Coronary artery (tissue), 2 donors: ENCODE results near the gene DMBT1.

ENCODE experiments used
- DNase-seq: peaks from one replicate; pipeline ENCODE4 v3.0.0-alpha.2; 2017; ENCODE audit warnings: low spot score
- H3K27ac ChIP-seq, 2 donors: fragments of 200-600 bp; sonication (generic); one replicate each; pipeline ENCODE4 v1.5.1; 2016 to 2019
- H3K4me3 ChIP-seq: fragments of 200-600 bp; sonication (generic); 2 replicates; pipeline ENCODE4 v1.5.1; 2016; ENCODE audit warnings: mild to moderate bottlenecking, moderate library complexity
- TF ChIP-seq, protein P1 (sequence below): fragments of 200-600 bp; sonication (generic); IDR thresholded peaks from one replicate; pipeline ENCODE4 v1.5.1; 2019; ENCODE audit warnings: antibody characterized with exemption

The DMBT1 gene

DNA sequence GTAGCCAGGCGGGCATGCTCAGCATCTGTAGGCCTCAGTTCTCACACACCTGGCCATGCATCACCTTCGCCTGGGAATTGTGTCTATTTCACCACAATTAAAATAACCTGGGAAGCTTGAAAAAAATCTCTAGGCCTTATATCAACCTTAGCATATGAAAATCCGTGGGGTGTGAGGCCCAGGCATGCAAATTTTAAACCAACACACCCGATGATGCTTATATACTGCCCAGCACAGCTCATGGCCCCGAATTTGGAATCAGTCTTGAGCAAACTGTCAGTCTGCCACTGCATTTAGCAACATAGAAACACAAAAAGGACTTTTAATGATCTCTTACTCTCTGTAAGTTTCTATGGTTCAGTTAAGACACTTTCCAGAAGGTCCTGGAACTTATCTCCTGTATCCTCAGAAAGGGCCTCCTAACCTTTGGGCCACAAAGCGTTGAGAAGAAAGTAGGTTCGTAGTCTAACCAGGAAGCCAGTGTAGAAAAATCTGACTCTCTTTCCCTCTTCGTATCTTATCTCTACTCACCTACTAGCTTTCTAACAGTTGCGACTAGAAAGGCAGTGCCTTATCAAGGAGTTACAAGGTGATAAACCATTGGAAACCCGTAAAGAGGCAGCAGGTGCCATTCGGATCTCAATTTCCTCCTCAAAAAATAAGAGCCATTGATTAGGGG lies 12.0 kb upstream of the DMBT1 start:
- DNase-seq, result no peak
- TF ChIP-seq, protein P1, sequence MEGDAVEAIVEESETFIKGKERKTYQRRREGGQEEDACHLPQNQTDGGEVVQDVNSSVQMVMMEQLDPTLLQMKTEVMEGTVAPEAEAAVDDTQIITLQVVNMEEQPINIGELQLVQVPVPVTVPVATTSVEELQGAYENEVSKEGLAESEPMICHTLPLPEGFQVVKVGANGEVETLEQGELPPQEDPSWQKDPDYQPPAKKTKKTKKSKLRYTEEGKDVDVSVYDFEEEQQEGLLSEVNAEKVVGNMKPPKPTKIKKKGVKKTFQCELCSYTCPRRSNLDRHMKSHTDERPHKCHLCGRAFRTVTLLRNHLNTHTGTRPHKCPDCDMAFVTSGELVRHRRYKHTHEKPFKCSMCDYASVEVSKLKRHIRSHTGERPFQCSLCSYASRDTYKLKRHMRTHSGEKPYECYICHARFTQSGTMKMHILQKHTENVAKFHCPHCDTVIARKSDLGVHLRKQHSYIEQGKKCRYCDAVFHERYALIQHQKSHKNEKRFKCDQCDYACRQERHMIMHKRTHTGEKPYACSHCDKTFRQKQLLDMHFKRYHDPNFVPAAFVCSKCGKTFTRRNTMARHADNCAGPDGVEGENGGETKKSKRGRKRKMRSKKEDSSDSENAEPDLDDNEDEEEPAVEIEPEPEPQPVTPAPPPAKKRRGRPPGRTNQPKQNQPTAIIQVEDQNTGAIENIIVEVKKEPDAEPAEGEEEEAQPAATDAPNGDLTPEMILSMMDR, result no peak
- H3K4me3 ChIP-seq, result no peak overlapping the region
- no peak overlapping the region for H3K27ac ChIP-seq

DNA sequence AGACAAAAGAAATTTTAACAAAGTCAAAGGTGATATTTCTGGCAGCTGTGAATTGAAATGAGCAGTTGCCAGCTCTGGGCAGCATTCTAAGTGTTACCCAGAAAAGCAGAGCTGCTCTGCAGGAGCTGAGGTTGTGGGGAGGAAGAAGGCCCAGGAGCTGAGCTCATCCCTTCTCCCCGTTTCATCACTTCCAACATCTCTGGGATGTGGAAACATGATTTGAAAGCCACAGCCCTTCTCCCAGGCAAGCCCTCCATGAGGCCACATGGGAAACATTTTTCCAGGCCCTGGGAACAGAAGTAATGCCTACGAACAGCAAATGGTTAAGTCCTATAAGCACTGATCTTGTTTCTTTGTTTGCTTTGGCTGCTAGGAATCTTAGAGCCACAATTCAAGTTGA lies 10.9 kb upstream of the DMBT1 start:
- peak; percentile 28 for DNase-seq
- TF ChIP-seq, protein P1, result no peak
- no peak overlapping the region for H3K4me3 ChIP-seq
- no peak overlapping the region for H3K27ac ChIP-seq

DNA sequence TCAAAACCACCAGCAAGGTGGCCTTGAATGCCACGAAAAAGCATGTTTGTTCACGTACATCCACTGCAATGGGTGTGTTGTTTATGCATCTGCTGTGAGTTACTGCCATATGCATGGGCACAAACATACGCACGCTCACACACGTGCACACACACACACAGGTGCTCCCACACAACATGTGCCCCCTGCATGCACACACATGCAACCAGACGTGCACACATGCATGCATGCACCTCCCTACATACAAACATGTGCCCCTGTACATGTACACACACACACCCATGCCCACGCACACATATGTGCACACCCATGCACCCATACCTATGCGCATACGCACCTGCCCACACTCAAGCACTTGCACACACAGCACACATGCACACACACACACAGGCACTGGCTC lies 10.1 kb upstream of the DMBT1 start:
- no peak overlapping the region for H3K27ac ChIP-seq
- TF ChIP-seq, protein P1, result no peak
- DNase-seq, result no peak
- H3K4me3 ChIP-seq, result no peak overlapping the region

DNA sequence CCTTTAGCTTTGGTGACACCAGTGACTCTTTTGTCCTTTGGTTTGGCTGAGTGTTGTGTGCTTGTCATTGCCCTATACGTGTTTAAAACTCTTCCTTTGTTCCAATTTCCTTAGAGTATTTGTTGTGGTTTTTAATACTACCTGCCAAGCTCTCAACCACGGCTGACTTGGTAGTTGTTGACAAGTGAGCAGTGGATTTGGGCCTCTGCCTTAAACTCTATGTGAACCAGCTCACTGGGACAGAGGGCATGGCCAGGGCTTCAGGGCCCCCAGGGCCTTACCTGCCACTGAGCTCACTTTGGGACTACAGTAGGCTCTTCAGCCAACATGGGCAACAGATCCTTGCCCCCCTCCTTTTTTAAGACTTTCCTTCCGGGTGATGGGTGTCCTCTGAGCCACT lies 9.6 kb upstream of the DMBT1 start:
- Histone ChIP-seq H3K27ac (no peak overlapping the region), H3K4me3 (no peak overlapping the region)
- DNase-seq, result peak; percentile 45
- TF ChIP-seq, protein P1, result no peak

DNA sequence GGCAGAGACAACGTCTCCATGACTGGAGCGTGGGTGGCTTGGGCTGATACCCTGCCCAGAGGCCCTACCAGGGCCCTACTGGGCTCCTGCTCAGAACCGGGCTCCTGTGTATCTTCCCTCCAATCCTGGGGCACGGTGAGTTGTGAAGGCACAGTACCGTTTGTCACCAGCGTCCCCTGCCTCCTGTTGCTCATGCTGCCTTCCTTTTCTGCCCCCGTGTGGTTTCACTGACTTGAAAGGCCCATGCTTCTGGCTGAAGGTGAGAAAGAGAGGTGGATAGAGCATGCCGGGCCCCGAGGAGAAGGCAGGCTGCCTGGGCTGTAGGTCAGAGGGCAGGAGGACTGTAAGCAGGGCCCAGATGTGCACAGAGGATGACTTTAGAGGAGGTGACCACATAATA lies 9.1 kb upstream of the DMBT1 start:
- Histone ChIP-seq H3K4me3 (no peak overlapping the region), H3K27ac (no peak overlapping the region)
- TF ChIP-seq, protein P1, result no peak
- DNase-seq, result peak; percentile 65

DNA sequence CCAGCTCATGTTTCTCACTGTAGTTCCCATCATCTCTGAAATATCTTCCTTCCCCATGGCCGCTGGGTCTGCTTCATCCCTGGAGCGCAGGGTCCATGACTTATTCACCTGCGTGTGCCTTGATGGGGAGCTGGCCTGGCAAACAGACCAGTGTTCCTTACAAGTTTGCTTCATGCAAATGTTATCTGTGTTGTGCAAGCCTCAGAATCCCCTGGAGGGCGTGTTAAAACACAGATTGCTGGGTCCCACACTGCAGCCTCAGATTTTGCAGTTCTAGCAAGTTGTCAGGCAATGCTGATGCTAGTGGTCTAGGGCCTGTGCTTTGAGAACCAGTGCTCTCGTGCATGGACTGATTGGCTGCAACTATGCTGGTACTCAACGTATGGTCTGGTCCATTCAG lies 7.2 kb upstream of the DMBT1 start:
- DNase-seq, result peak; percentile 35
- H3K27ac ChIP-seq, result no peak overlapping the region

More for the DNA sequence above, 7.2 kb upstream of the DMBT1 start:
- H3K4me3 ChIP-seq, result no peak overlapping the region
- TF ChIP-seq, protein P1, result no peak
